HG02973 (cell line): Measurements from ENCODE around the gene UBE2D3.
"Not testable (repeated sequence)": the region's sequence is repeated elsewhere in the genome, so short reads cannot be mapped to it uniquely, and the experiment has no call there.

ENCODE experiments used
- ATAC-seq: cut with Tn5 transposase; IDR thresholded peaks from one replicate; pipeline ENCODE4 v1.9.1; 2021; ENCODE audit warnings: moderate library complexity; ENCODE audit not compliant: unreplicated experiment

Gene UBE2D3

DNA sequence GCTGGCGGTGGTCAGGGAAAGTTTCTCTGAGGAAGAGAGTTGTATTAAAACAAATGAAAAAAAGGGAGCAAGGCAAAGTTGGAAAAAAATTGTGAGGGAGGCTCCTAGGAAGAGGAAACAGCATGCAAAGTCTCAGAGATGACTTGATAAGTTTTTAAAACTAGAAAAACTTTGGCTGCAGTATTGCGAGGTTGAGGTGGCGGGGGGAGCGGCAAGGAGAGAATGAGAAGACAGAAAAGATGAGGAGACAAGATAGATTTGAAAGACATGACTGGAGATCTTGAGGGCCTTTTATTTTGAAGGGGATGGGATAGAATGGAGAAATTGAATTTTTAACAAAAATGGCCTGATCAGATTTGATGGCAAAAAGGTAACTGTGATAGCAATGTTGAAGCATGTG, 4.8 kb upstream of the UBE2D3 start:
- ATAC-seq = no peak

DNA sequence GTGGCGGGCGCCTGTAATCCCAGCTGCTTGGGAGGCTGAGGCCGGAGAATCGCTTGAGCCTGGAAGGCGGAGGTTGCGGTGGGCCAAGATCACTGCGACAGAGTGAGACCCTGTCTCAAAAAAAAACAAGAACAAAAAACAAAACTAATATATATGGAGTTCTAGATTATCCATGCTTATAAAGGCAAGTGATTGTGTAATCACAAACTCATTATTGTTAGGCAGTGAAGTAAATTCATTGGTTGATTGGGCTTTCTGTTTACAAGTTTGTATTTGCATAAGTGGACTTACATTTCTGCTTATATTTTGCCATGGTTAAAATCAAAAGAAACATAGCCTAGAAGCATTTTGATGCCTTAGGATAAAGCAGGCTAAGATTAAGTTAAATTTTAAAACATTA, 2.5 kb upstream of the UBE2D3 start:
- no peak for ATAC-seq

GRCh38 chr4:102828497-102828808, 1.1 kb upstream of the UBE2D3 start:
- no peak for ATAC-seq

DNA sequence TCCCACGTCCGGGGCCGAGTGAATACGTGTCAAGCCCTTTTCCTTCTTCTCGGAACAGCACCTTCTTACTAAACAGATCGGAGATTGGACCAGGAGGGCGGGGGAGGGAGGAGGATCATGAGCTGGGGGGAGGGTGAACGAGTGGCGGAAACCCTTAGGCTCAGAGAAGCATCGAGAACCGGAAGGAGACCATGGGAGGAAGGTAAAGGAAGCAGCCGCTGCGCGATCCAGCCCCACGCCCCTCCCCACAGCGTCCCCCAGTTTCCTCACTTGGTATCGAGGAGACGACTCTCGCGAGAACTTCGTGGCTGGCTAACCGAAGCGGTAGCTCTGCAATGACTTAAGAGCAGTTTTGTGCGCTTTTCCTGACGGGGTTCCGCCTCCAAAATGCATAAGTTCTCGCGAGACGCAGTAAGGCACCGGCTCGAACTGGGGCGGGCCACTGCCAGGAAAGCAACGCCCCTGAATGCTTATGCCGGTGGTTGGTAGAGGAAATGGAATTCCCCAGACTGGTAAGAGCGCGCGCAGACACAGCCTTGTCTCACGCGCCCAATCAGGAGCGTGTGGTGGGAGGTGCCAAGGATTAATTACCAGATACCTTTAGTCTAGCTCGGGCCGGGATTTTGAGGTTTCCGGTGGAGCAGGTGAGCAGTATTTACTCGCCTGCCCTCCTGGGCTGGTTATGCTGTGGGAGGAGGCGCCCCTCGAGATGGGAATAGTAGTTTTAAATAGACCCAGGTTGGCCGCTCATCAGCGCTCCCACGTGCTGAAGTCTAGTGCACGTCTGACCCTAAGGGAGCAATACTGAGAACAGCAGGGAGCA, 534 bp upstream of the UBE2D3 start:
- ATAC-seq = peak; percentile 70

DNA sequence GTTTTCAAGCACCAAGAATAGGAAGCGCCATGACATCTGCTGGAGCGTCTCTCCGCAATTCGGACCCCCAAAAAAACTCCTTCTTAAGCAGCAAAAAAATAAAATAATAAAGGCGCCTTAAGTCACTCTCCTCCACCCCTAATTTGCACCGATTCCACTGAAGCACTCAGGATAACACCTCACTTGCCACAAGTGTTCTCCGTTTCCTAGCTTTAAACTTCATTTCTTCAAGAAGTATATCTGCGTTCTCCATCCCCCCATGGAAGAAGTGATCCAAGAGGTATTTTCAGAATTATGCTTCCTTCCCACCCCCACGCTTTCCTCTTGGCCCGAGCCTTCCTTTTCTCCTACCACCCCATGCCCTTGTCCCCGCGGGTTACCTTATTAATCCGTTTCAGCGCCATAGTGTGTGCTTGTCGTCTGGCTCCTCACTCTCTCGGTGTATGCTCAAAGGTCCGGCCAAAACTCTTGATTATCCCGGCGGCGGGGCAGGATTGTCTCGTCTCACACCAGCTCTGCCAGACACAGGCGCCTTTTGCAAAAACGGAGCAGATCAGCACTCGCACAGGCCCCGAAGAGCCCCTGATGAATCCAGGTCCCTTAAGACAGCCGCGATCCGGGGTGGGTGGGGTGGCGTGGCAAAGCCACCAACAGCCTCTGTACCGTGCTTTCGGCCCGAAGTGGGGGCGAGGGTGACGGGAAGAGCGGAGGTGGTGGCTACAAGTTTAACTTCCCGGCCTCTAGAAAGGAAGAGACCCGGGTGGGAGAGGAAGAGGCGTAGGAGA, 1.1 kb downstream of the UBE2D3 start:
- ATAC-seq = no peak

GRCh38 chr4:102825261-102826091, 1.9 kb downstream of the UBE2D3 start:
- ATAC-seq = no peak

- no peak for ATAC-seq
Measured at GRCh38 chr4:102824398-102824797, 3.0 kb downstream of the UBE2D3 start.

DNA sequence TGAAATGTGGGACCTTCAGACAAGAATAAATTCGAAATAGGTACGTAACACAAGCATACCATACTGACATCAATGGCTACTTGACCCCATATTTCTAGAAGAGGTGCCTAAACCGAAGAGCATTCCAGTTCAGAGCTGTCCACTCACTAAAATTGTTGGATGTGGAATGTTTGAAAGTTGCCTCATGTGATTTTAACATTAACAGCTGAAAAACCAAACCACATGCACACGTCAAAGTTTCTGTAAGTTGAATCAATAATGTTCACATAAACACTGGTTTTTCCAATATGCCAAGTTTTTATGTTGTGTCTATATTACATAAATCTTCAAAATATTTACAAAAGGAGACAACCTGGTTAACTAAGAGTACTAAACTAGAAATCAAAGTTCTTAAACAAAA, 3.5 kb downstream of the UBE2D3 start:
- ATAC-seq = no peak

DNA sequence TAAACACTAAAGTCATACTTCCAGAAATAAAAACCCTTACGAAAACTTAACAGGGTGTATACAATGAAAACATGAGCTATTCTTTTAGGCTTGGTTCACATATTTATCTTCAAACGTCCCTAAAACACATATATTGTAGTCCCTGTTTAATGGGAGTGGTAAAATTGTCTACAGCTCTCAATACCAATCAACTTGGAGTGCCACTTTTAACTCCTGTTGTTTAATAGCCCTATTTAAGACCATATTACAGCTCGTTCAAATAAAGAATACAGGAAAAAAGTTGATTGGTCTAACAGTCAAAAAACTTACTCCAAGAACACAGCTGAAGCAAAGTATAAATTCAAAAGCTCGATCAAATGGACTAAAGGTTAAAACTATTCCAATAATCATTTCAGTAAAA, 3.9 kb downstream of the UBE2D3 start:
- no peak for ATAC-seq

GRCh38 chr4:102819588-102820365, 7.6 kb downstream of the UBE2D3 start:
- no peak for ATAC-seq

DNA sequence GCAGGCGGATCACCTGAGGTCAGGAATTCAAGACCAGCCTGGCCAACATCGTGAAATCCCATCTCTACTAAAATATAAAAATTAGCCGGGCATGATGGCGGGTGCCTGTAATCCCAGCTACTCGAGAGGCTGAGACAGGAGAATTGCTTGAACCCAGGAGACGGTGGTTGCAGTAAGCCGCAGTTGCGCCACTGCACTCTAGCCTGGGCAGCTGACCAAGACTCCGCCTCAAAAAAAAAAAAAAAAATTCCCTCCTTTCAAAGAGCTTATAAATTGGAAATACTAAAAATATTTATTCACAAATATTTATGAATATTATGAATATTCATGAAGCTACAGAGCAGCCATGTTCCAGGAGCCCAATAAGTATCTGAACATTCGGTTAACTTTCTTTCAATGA, 8.3 kb downstream of the UBE2D3 start:
- not testable (repeated sequence) for ATAC-seq

DNA sequence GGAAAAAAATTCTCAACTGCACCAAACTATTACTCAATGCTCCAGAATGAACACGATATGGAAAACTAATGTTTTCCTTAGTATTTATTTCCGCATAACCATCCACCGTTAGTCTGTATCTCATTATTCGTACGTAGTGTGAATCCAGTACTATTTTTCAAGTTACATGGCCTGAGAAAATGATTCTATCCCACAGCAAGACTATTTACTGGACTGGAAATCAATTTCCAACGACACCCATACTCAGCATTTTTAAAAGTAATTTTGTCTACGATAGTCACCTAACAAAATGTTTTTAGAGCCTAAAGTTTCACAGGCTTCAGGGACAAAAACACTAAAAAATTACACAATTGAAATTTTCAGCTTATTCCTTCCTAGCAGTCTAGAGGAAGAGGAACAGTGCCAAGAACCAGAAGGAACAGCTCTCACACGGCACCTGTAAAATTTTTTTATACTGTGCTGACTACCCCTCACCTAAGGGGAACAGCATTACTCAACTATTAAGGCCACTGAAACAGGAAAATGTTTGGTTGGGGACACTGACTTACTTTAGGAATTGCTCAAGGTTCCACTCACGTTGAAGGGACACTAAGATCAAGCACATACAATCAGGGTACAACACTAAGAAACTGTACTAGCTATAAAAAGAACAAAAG, 9.6 kb downstream of the UBE2D3 start:
- ATAC-seq = no peak

- ATAC-seq = no peak
Measured at GRCh38 chr4:102817021-102817605, 10.2 kb downstream of the UBE2D3 start.

DNA sequence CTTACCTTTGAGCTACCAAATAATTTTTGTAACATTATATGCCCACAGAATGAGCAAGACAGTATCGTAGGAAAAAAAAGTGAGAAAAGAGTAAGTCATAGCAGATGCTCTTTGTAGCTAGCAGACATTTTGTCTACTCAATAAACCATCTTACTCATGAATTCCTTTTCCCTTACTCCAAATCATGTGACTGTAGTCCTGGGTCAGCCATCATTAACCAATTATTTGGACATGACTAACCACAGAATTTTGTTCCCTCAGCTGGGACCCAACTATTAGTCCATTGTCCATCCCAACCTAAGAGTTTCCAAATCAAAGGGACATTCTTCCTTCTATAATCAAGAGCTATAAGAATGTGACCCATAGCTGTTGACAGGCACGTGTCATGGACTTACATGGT, 11.4 kb downstream of the UBE2D3 start:
- ATAC-seq = no peak

- no peak for ATAC-seq
Measured at GRCh38 chr4:102809691-102810090, 17.7 kb downstream of the UBE2D3 start.

- no peak for ATAC-seq
Measured at GRCh38 chr4:102809190-102809589, 18.2 kb downstream of the UBE2D3 start.

GRCh38 chr4:102808009-102808408, 19.3 kb downstream of the UBE2D3 start:
- ATAC-seq = no peak

GRCh38 chr4:102807345-102807744, 20.0 kb downstream of the UBE2D3 start:
- ATAC-seq = no peak

GRCh38 chr4:102799816-102800215, 27.5 kb downstream of the UBE2D3 start:
- ATAC-seq = no peak

GRCh38 chr4:102794999-102795398, 32.4 kb downstream of the UBE2D3 start:
- no peak for ATAC-seq
